GM18909 (cell line): Measurements from ENCODE around the gene PAQR7.
A peak's percentile ranks its signal among the peaks of the same experiment; 100 is the strongest.

Experiments
- ATAC-seq: cut with Tn5 transposase; IDR thresholded peaks from one replicate; pipeline ENCODE4 v1.9.1; 2021; ENCODE audit warnings: mild to moderate bottlenecking; ENCODE audit not compliant: unreplicated experiment, poor library complexity

Gene PAQR7, protein sequence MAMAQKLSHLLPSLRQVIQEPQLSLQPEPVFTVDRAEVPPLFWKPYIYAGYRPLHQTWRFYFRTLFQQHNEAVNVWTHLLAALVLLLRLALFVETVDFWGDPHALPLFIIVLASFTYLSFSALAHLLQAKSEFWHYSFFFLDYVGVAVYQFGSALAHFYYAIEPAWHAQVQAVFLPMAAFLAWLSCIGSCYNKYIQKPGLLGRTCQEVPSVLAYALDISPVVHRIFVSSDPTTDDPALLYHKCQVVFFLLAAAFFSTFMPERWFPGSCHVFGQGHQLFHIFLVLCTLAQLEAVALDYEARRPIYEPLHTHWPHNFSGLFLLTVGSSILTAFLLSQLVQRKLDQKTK

DNA sequence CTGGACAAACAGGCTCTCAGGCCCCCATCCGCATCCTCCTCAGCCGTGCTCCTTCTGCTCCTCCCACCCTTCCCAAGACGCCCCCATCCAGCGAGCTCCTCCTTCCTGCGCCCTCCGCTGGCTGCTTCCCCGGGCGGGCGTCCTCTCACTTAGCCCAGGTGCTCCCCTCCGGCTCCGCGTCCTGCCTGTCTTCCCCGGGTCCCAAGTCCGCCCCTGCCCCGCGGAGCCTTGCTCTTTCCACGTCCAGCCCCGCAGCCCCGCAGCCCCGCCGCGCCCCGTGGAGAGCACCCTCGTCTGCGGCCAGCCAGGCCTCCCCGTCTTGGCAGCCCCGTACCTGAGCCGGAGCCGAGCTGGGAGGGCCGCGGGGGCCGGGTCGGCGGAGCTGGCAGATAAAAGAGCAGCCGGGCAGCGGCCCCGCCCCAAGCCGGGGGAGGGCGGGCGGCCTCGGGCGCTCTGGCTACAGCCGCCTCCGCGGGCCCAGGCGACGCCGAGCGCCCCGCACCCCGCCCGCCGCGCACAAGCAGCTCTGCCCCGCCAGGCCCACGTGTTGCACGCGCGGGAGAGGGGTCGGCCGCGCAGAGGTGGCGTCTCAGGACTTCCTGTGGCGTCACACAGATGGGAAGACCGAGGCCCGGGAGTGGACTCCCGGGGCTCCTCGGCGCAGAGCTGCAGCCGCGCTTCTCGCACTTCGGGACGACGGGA, at the start of gene PAQR7:
Gene PAQR7, minus strand, starts transcription at position 555 of the 702 bp plus-strand sequence. CDS start 11,869 bp downstream, outside the sequence.
- ATAC-seq, result peak; percentile 63

DNA sequence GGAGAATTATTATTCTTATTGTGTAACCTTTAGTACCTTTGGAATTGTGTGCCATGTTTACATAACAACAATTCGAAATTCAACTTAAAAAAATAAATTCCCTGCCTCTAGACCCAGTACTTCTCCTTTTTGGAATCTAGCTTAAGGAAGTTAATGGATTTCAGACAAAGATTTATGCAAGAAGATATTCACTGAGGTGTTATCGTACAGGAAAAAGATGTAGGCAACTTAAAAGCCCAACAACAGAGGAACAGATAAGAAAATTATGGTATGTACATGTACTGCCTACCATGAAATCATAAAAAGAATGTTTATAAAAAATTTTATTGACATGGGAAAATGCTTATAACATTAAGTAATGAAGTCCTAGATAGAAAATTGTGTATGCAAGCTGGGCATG, 48.9 kb upstream of the PAQR7 start:
- no peak for ATAC-seq

DNA sequence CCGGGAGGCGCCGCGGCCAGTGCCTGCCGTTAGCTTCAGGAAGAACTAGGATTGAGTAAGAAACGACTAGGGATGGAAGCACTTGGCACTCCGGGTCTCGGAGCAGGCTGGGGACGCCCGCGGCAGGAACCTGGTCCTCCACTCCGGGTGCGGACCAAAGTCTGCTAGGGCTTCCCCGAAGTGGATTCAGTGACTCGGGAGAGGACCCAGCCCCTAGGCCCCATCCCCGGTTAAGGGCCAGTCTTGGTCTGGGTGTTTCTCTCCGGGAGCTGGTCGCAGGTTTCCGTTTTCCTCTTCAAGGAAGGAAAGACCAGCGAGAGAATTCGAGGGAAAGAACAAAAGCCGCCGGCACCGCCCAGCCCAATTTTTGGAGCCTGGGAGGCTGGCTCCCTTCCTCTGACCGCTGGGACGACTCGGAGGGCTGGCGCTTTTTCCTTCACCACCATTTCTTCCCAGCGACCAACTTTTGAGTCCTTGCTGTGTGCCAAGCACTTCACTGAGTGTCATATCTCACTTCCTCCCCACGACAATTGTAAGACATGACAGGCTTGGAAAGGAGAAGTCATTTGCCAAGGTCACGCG, 47.6 kb upstream of the PAQR7 start:
- ATAC-seq, result no peak

DNA sequence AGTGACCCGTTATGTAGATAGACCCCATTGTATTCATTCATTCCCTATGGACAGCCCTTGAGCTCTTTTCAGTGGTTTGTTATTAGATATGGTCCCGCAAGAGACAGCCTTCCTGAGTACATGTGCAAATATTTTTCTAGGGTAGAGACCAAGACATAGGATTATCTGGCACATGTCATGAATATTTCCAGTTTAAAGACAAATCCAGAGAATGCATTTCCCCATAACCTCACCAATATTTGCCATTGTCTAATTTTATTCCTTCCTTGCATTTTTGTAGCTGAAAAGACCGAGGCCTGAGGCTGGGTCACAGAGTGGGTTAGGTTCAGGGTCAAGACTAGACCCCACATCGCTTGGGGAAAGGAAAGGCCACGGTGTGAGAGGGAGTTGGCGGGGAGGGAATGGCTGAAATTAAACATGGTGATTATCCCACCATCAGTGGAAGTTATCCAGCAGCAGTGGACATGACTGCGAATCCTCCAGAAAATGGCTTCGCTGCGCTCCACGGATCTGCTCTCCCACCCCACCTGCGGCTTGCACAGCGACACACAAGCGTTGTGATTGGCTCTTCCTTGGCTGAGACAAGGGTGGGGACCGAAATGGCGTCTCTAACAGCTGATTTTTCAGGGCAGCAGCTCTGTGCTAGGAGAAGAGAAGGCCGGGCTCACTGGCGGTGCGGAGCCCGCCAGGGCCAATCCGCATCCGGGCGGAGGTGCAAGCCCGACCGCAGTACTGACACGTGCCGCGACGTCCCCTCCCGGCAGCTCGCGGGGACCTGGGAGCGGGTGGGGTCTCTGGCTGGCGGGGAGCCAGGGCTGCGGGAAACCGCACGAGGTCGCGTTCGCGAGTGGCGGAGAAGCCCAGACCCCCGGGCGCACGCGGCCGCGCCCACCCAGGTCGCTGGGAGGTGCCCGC, 46.8 kb upstream of the PAQR7 start:
- ATAC-seq, result no peak

DNA sequence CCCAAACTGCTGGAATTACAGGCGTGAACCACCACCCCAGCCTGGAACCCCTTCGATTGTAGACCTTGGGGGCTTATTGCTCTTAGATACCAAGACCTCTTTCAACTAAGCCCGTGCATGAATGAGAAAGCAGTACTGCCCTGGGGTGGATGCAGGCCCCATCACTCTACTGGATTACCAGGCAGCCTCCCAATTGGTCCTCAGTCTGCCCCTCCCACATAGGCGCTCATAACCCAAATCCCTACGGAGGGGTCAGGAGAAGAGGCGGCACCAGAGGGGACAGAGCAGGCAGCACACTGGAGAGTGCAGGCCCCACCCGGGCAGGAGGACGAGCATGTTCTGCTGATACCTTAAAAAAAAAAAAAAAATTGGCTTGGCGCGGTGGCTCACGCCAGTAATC, 43.1 kb upstream of the PAQR7 start:
- no peak for ATAC-seq

DNA sequence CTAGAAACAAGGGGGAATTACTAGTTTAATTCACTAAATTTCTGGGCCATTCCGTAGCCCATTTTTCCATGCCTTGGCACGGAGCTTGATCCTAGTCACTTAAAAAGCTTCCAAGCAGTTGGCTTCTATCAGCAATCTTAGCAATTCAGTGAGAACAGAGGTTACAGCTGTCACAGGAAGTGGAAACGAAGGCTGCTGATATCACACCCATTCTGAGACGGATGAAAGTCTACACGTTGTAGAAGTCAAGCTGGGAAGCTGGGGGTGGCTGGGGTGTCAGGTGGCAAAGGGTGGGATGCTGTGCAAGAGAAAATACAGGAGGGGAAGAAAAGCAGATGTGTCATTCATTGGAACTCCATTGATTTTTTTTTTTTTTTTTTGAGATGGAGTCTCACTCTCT, 42.5 kb upstream of the PAQR7 start:
- no peak for ATAC-seq

DNA sequence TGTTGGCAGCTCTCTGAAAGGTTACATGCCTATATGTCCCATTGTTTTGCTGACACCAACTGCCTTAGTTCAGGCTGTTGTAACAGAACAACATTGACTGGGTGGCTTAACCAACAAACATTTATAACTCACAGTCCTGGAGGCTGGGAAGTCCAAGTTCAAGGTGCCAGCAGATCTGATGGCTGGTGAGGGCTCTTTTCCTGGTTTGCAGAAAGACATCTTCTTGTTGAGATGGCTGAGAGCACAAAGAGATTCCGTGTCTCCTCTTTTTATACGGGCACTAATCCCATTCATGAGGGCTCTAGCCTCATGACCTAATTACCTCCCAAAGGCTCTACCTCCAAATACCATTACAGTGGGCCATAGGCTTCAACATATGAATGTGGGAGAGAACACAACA, 41.0 kb upstream of the PAQR7 start:
- ATAC-seq, result no peak

DNA sequence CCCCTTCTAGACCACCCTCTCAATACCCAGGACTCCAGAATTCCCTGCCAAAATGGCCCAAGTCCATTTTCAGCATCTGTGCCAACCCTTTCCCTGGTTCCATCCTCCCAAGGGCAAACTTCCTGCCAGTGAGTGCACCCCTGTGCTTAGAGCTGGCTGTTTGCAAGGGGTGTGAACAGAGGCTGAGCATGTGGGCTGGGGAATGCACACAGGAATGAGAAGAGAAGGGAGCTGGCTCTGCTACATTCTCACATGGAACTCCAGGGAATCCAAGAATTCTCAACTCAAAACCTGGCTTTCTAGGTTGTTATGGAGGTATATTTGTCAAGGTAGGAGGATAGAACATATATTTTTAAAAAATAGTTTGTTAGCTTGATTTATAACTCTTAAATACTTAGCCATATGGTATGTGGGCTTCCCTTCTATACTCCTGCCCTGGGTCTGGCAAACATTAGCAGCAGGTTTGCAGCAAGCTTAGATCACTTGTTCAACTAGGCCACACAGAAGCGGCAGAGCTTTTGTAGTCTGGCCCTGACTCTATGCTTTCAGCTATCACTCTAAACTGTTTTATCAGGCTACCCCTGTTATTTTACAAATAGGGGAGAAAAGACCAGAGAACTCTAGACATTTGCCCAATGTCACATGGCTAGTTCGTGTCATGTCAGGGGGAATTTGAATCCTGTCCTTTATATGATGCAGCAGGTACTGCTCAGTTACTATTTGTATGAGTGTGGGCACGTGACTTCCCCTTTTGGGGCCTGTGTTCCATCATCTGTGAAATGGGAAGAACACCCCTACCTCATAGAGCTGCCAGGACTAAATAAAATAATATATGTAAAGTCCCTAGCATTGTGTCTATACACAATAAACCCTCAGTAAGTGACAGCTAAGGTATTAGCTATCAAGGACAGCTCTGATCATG, 38.8 kb upstream of the PAQR7 start:
- ATAC-seq, result no peak

DNA sequence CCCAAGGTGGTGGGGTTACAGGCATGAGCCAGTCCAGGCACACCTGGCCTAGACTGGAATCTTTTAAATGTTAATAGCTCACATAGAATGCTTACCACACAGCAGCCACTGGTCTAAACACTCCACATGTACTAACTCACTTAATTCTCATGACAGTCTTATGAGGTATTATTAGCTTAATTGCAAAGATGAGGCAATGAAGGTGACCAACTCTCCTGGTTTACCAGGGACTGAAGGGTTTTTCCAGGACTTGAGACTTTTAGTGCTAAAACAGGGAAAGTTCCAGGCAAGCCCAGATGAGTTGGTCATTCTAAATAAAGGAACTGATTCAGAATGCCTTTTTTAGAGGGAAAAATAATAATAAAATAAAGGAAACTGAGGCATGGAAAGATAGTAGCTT, 37.7 kb upstream of the PAQR7 start:
- ATAC-seq, result no peak

DNA sequence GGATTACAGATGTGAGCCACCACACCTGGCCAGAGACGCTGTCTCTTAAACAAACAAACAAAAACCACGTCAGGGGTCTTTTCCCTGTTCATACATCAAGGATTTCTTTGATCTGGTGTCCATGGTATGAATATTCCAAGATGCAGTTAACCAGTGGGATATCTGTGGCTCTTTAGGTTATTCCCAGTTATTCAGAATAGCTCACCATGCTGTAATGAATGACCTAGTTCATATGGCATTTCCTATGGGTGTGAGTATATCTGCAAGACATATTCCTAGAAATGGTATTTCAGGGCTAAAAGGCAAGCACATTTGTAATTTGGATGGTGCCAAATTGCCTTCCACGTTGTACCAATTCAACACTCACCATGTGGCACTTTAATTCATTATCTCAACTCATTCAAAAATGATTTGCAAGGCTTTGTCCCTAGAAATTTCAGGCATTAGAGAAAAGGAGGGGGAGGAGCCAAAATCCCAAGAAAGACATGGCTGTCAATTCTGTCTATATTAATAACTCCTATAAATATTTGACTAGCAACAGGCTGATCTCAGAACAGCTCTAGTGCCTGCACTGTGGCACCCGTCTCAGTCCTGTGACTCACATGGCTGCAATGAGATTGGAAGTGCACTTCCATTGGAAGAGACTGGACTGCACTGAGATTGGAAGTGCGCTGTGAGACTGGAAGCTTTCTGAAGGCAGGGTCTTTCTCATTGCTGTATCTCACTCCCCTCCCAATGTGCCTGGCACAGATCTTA, 36.7 kb upstream of the PAQR7 start:
- ATAC-seq, result no peak

DNA sequence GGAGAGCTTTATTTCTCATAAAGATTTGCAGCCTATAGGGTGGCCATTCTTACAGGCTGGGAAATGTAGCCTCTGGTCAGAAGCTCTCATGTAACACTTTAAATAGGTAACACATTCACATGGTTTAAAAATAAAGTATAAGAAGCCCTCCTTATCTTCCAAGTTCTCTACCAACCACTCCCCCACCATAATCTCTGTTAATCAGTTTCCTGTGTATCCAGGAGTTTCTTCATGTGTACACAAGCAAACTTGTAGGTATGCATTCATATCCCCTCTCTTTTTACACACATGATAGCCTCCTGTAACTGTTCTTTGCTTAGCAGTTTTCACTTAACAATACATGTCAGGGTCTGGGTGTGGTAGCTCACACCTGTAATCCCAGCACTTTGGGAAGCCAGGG, 35.7 kb upstream of the PAQR7 start:
- ATAC-seq, result no peak

DNA sequence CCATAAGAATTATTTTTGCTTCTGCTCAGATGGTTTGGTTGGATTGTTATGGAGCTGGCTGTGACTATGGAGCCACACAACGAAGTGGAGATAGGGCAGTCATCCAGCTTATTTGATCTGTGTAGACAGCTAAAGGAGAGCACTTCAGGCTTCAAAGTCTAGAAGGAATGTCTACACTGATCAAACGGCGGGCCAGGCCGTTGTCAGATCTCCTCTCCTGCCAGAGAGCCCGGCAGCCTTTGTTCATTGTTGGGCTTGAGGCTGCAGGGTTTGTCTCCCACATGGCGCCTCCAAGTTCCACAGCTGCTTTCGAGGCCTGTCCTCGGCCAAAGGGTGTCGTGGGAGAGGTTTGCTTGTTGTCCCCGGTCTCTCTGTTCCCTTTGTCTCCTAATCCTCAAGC, 33.5 kb upstream of the PAQR7 start:
- ATAC-seq, result no peak

DNA sequence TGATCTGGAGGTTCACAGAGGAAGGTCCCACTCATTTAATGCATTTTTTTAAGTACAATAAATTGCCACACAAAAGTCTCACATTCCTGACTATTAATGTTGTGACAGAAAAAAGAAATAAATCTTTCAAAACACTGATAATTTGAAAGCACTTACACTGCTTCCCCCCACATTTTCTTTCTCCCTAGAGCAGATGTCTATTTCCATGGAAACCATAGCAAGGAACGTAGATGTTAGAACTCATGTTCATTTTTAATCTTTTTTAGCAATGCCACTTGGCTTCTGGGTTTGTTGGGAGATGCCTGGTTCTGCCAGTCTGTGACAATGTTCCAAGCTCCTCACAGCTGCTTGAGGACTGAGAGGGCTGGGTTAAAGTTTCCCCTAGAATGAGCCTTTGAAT, 32.7 kb upstream of the PAQR7 start:
- no peak for ATAC-seq

DNA sequence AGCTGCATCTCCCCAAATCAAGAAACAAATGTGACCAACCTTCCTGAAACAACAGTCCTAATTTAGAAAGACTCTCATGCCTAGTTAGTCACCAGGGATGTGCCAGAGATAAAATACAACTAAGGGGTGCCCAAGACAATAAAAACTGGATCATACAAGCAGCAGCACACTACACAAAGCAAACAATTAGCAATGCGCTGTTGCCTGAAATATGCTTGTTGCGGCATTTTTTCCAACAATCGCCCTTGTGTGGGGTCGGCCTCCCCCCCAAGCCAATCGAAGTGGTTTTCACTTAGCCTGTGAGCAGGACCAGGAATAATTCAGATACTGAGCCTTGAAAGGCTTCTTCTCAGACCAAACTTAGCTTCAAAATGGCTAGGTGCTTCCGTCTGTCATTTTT, 32.1 kb upstream of the PAQR7 start:
- no peak for ATAC-seq

DNA sequence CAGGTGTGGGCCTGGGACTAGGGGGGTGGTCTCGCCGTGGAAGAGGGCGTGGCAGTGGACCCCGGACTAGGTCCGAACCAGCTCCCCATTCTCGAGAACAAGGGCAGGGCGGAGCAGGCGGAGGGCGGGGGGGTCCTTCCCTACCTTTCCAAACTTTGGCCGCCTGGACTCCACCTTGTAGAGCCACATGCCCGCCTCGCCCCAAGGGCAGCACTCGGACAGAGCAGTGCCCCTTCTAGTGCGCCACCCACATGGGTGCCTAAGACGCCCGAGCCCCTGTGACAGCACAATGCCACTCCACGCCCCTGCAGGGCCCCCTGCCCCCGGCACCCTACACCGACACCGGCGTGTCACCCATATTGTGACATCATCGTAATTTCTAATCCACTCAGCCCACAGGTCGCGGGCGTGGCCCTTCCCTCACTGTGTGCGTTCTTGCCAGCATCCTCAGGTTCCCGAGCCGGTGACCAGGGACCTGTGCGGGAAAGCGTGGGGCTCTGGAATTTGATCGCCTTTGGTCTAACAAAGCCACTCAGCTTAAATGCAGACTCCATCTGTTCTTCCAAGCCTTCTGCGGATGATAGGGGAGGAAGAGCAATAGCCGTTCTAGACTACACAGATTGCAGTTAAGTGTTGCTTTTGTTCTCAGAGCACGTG, 31.3 kb upstream of the PAQR7 start:
- ATAC-seq, result no peak

DNA sequence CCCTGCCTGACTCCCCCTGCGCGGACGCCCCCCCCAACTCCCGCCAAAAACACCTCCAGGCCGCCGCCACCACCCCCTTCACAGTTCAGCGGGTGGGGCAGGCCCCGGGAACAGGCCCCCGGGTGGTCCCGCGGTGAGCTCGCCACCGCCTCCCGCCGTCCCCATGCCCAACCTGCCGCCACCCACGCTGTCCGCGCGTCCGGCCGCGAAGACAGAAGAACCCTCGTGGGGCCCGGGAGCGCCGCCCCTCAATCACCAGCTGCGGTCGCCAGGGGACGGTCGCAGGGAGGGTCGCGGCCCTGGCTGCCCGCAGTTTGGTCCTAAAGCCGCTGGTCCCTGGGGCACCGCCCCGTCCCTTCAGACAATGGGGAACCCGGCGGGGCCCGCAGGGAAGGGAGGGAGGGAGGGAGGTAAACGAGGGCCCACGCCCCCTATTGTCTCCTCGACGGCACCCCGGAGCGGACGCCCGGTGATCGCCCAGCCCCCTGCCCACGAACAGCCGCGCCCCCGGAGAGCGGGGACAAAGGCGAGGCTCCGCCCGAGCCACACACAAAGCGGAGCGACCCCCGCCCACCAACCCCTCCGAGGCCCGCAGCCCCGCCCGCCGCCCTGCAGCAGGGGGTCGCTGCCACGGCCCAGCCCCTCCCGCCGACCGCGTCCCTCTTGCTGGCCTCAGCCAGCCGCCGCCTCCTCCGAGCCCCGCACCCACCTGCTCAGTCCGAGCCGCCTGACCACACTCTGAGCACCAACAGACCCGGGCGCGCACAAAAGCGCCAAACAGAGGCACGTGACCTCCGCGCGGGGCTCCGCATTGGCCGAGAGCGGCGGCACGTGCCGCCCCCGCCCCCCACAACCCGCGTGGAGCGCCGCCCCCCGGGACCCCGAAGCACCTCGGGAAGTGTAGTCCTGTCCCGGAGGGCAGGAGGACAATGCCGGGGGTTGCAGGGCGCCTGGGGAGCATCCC, 30.5 kb upstream of the PAQR7 start, which contains the start of gene STMN1:
Gene STMN1, minus strand, starts transcription at position 740 of the 964 bp plus-strand sequence. CDS start 1,743 bp downstream, outside the sequence.
- peak; percentile 69 for ATAC-seq
